K562 (cell line): ENCODE results near the gene SNX10.

ENCODE experiments used
- JUNB ChIP-seq: fragments of 450-650 bp; formaldehyde crosslinking; conservative IDR thresholded peaks from 2 replicates; pipeline ENCODE4 v1.4.0; 2020; ENCODE audit warnings: mild to moderate bottlenecking
- PHF8 ChIP-seq: fragments of 200-600 bp; sonication (generic); IDR thresholded peaks from 2 replicates; pipeline ENCODE4 v1.6.1; 2012; ENCODE audit warnings: mixed run types, mild to moderate bottlenecking, inconsistent platforms, low read length, moderate library complexity, borderline replicate concordance
- POLR2A ChIP-seq: fragments of 450-650 bp; conservative IDR thresholded peaks from 2 replicates; pipeline ENCODE4 v1.6.1; 2016
- SMAD4 ChIP-seq: fragments of 250-450 bp; sonication (Bioruptor Pico); conservative IDR thresholded peaks from 2 replicates; pipeline ENCODE4 v1.8.0; 2021; ENCODE audit warnings: inconsistent platforms, mild to moderate bottlenecking, moderate library complexity
- SREBF1 ChIP-seq: fragments of 150-350 bp; IDR thresholded peaks from 2 replicates; pipeline ENCODE4 v1.6.1; 2014; ENCODE audit warnings: antibody characterized with exemption, low read depth, low read length, borderline replicate concordance
- ZBTB8A ChIP-seq: fragments of 450-650 bp; IDR thresholded peaks from 2 replicates; pipeline ENCODE4 v1.6.1; 2018; ENCODE audit warnings: mild to moderate bottlenecking, moderate library complexity; ENCODE audit not compliant: partially characterized antibody

GRCh38 chr7:26293569-26294308 is 2.1 kb downstream of the SNX10 start:
- TF ChIP-seq POLR2A (no peak), SREBF1 (no peak), JUNB (CRISPR knock-in tag) (no peak), PHF8 (no peak), SMAD4 (CRISPR knock-in tag) (no peak), ZBTB8A (no peak)
